Mesenchymal stem cell (in vitro differentiated cells and primary cell): Measurements from ENCODE around the gene RTL1.

Source experiments
- DNase-seq: peaks from one replicate; pipeline ENCODE4 v3.0.0-alpha.2; 2013
- H2AFZ ChIP-seq: one replicate; pipeline ENCODE4 v1.6.1; 2013; ENCODE audit warnings: low read depth, mild to moderate bottlenecking, control low read depth, inconsistent platforms, low read length, moderate library complexity
- H2AK5ac ChIP-seq: 2 replicates; pipeline ENCODE4 v1.6.1; 2013; ENCODE audit warnings: low read length, moderate library complexity, mild to moderate bottlenecking, inconsistent platforms; ENCODE audit not compliant: severe bottlenecking
- H2BK120ac ChIP-seq: one replicate; pipeline ENCODE4 v1.6.1; 2013; ENCODE audit warnings: low read depth, mild to moderate bottlenecking, inconsistent platforms, low read length, moderate library complexity
- H2BK12ac ChIP-seq, 2 experiments: one replicate each; pipeline ENCODE4 v1.6.1; 2013; ENCODE audit warnings: inconsistent platforms in 2 of 2, low read length in 2 of 2, mild to moderate bottlenecking in 2 of 2, moderate library complexity in 2 of 2, control low read depth in 1 of 2
- H2BK15ac ChIP-seq: one replicate; pipeline ENCODE4 v1.6.1; 2013; ENCODE audit warnings: mild to moderate bottlenecking, low read depth, inconsistent platforms; ENCODE audit not compliant: poor library complexity, severe bottlenecking
- H2BK5ac ChIP-seq: 2 replicates; pipeline ENCODE4 v1.6.1; 2013; ENCODE audit warnings: low read depth, mild to moderate bottlenecking, low read length, control low read depth, inconsistent platforms; ENCODE audit not compliant: poor library complexity, severe bottlenecking
- H3K14ac ChIP-seq, 2 experiments: one replicate each; pipeline ENCODE4 v1.6.1; 2013; ENCODE audit warnings: inconsistent platforms in 2 of 2, low read length in 2 of 2, control low read depth in 1 of 2, mild to moderate bottlenecking in 1 of 2, moderate library complexity in 1 of 2
- H3K18ac ChIP-seq, 2 experiments: one replicate each; pipeline ENCODE4 v1.6.1; 2013; ENCODE audit warnings: inconsistent platforms in 2 of 2, low read length in 2 of 2, control low read depth in 1 of 2, low read depth in 1 of 2, mild to moderate bottlenecking in 1 of 2
- H3K23ac ChIP-seq, 2 experiments: one replicate each; pipeline ENCODE4 v1.6.1; 2013; ENCODE audit warnings: inconsistent platforms in 2 of 2, low read length in 2 of 2, mild to moderate bottlenecking in 2 of 2, moderate library complexity in 2 of 2, control low read depth in 1 of 2
- H3K27ac ChIP-seq: 2 replicates; pipeline ENCODE4 v1.5.1; 2013; ENCODE audit warnings: mild to moderate bottlenecking, moderate library complexity, low read length, control low read depth, inconsistent platforms; ENCODE audit not compliant: poor library complexity, severe bottlenecking
- H3K27me3 ChIP-seq, 2 experiments: 2 replicates each; pipeline versions ENCODE4 v1.6.1 to v1.7.0; 2013; ENCODE audit warnings: low read length in 2 of 2, mild to moderate bottlenecking in 2 of 2, moderate library complexity in 2 of 2, control low read depth in 1 of 2, inconsistent platforms in 1 of 2; ENCODE audit not compliant: control insufficient read depth in 1 of 2, insufficient read depth in 1 of 2
- H3K36me3 ChIP-seq, 2 experiments: 2 replicates each; pipeline versions ENCODE4 v1.6.1 to v1.7.0; 2013; ENCODE audit warnings: low read length in 2 of 2, control low read depth in 1 of 2, inconsistent platforms in 1 of 2, low read depth in 1 of 2, mild to moderate bottlenecking in 1 of 2; ENCODE audit not compliant: insufficient read depth in 2 of 2, control insufficient read depth in 1 of 2
- H3K4ac ChIP-seq, 2 experiments: one replicate each; pipeline ENCODE4 v1.6.1; 2013; ENCODE audit warnings: inconsistent platforms in 2 of 2, low read length in 2 of 2, mild to moderate bottlenecking in 2 of 2, moderate library complexity in 2 of 2, control low read depth in 1 of 2, low read depth in 1 of 2
- H3K4me1 ChIP-seq: 2 replicates; pipeline ENCODE4 v1.6.1; 2013; ENCODE audit warnings: low read depth, low read length, control low read depth; ENCODE audit not compliant: control insufficient read depth, insufficient read depth
- H3K4me2 ChIP-seq: 2 replicates; pipeline ENCODE4 v1.6.1; 2013; ENCODE audit warnings: low read length, mild to moderate bottlenecking, inconsistent platforms; ENCODE audit not compliant: poor library complexity, severe bottlenecking
- H3K4me3 ChIP-seq, 2 experiments: 2 replicates each; pipeline versions ENCODE4 v1.5.1 to v1.7.0; 2013; ENCODE audit warnings: low read length in 2 of 2, mild to moderate bottlenecking in 2 of 2, control low read depth in 1 of 2, low read depth in 1 of 2; ENCODE audit not compliant: insufficient read depth in 1 of 2
- H3K79me1 ChIP-seq: replicated peaks from 2 replicates; pipeline ENCODE4 v1.6.1; 2013; ENCODE audit warnings: mild to moderate bottlenecking, control low read depth, low read length, inconsistent platforms; ENCODE audit not compliant: poor library complexity, severe bottlenecking
- H3K9ac ChIP-seq: 2 replicates; pipeline ENCODE4 v1.7.0; 2013; ENCODE audit warnings: mild to moderate bottlenecking, low read length, moderate library complexity
- H3K9me3 ChIP-seq: 2 replicates; pipeline ENCODE4 v1.7.0; 2013; ENCODE audit warnings: mild to moderate bottlenecking, low read length; ENCODE audit not compliant: control insufficient read depth
- H4K8ac ChIP-seq: one replicate; pipeline ENCODE4 v1.6.1; 2013; ENCODE audit warnings: inconsistent platforms, mild to moderate bottlenecking, low read length, moderate library complexity
- H4K91ac ChIP-seq: one replicate; pipeline ENCODE4 v1.6.1; 2013; ENCODE audit warnings: mild to moderate bottlenecking, low read length, inconsistent platforms
- WGBS: methylation state at CpG from one replicate; pipeline ENCODE4 v1.1.7; 2013; ENCODE audit warnings: mixed read lengths; 5-methylcytosine and 5-hydroxymethylcytosine counted together

The RTL1 gene

GRCh38 chr14:100836941-100837804, 66.3 kb downstream of the RTL1 start:
- Histone ChIP-seq H2BK5ac (no peak overlapping the region), H4K8ac (no peak overlapping the region), H3K27me3 (peaks cover 0 to 15% of the 10 kb centered on the region in 2 experiments), H3K18ac (no peak overlapping the region), H3K4me1 (no peaks in the 10 kb centered on the region), H3K79me1 (no peaks in the 10 kb centered on the region), H3K23ac (no peak overlapping the region), H3K27ac (no peak overlapping the region), H3K4me2 (no peak overlapping the region), H3K4ac (no peak overlapping the region), H4K91ac (no peak overlapping the region), H3K36me3 (peaks cover 0 to 70% of the 10 kb centered on the region in 2 experiments), H3K14ac (no peak overlapping the region), H2BK15ac (no peak overlapping the region), H2BK12ac (no peak overlapping the region), H2BK120ac (no peak overlapping the region), H2AFZ (no peak overlapping the region), H3K4me3 (no peak overlapping the region), H3K9me3 (no peaks in the 10 kb centered on the region), H2AK5ac (no peak overlapping the region), H3K9ac (no peak overlapping the region)
- DNase-seq: no peak
- WGBS: 77% methylated on average over 26 of the region's 26 CpGs

- Histone ChIP-seq H2AK5ac (no peak overlapping the region), H3K14ac (no peak overlapping the region), H2BK120ac (no peak overlapping the region), H3K4ac (no peak overlapping the region), H4K91ac (no peak overlapping the region), H3K79me1 (no peaks in the 10 kb centered on the region), H2AFZ (no peak overlapping the region), H3K36me3 (peaks cover 0 to 71% of the 10 kb centered on the region in 2 experiments), H3K27me3 (peaks cover 0 to 22% of the 10 kb centered on the region in 2 experiments), H3K9ac (no peak overlapping the region), H2BK12ac (peak overlapping the region in 1 of 2 experiments; percentile 3), H3K9me3 (no peaks in the 10 kb centered on the region), H3K18ac (peak overlapping the region in 1 of 2 experiments; percentile 46), H2BK15ac (no peak overlapping the region), H2BK5ac (no peak overlapping the region), H3K4me2 (no peak overlapping the region), H4K8ac (no peak overlapping the region), H3K4me1 (no peaks in the 10 kb centered on the region), H3K27ac (no peak overlapping the region), H3K23ac (no peak overlapping the region), H3K4me3 (no peak overlapping the region)
- 92% methylated on average over 10 of the region's 12 CpGs for WGBS
- DNase-seq: no peak
Measured at GRCh38 chr14:100836311-100836805, 67.2 kb downstream of the RTL1 start.

GRCh38 chr14:100835548-100836310, 67.8 kb downstream of the RTL1 start:
- Histone ChIP-seq H3K4me2 (no peak overlapping the region), H3K14ac (no peak overlapping the region), H4K91ac (no peak overlapping the region), H2AFZ (no peak overlapping the region), H2AK5ac (no peak overlapping the region), H3K4me1 (no peaks in the 10 kb centered on the region), H3K9ac (no peak overlapping the region), H2BK5ac (no peak overlapping the region), H3K9me3 (no peaks in the 10 kb centered on the region), H3K27ac (no peak overlapping the region), H3K18ac (no peak overlapping the region), H4K8ac (no peak overlapping the region), H2BK12ac (peak overlapping the region; percentile 5 to 29), H3K36me3 (peaks cover 0 to 77% of the 10 kb centered on the region in 2 experiments), H3K4me3 (no peak overlapping the region), H3K23ac (no peak overlapping the region), H3K4ac (no peak overlapping the region), H2BK15ac (peak overlapping the region; percentile 3), H3K79me1 (no peaks in the 10 kb centered on the region), H2BK120ac (no peak overlapping the region), H3K27me3 (peaks cover 0 to 27% of the 10 kb centered on the region in 2 experiments)
- WGBS: 93% methylated on average over 23 of the region's 24 CpGs
- DNase-seq: no peak
